ENCODE results near the gene MED14. TPM values are rescaled to one million over a fixed set of nuclear protein-coding genes. Genes with fewer than 3 reads are reported as not detected.

The MED14 gene
- total RNA-seq, 4 donors from 2014 or later, result 21.6 to 37.6 (median 28.9) TPM

DNA sequence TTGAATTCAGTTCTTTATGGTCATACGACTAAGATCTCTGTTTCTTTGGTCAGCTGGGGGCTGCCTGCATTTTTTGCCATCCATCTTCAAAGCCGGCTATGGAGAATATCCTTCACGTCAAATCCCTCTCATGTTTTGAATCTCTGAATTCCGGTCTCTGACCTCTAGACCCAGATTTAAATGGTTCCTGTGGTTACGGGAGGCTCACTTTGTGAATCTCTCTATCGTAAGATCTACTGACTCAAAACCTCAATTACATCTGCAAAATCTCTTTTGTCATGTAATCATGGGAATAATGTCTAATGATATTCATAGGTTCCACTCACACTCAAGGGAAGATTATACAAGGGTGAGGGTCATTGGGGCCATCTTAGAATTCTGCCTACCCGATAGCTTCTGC is 117.8 kb downstream of the MED14 start:
- Histone ChIP-seq H3K27ac (no peak overlapping the region), H3K4me1 (no peaks in the 10 kb centered on the region), H3K4me3 (no peak overlapping the region), H3K9me3 (no peaks in the 10 kb centered on the region), H3K36me3 (no peaks in the 10 kb centered on the region), H3K27me3 (no peaks in the 10 kb centered on the region)
- TF ChIP-seq POLR2A (IDR thresholded peaks at IDR 0.05) (no peak), CTCF (IDR thresholded peaks at IDR 0.05) (no peak)
- 82 to 89% methylated on average over 7 of the region's 7 CpGs for WGBS, 2 donors
- no peak for DNase-seq
- intact Hi-C loops (cut with DNase I), result no loop called here

- 79 to 82% methylated on average over 9 of the region's 9 CpGs for WGBS, 2 donors
- TF ChIP-seq POLR2A (IDR thresholded peaks at IDR 0.05), result no peak
- TF ChIP-seq CTCF (IDR thresholded peaks at IDR 0.05), result no peak
- Histone ChIP-seq H3K4me3 (no peak overlapping the region), H3K27ac (no peak overlapping the region), H3K4me1 (no peaks in the 10 kb centered on the region), H3K27me3 (no peaks in the 10 kb centered on the region), H3K36me3 (no peaks in the 10 kb centered on the region), H3K9me3 (no peaks in the 10 kb centered on the region)
- intact Hi-C loops (cut with DNase I), result no loop called here
- DNase-seq, result no peak
Observed at GRCh38 chrX:40615976-40616375, 119.4 kb downstream of the MED14 start.

DNA sequence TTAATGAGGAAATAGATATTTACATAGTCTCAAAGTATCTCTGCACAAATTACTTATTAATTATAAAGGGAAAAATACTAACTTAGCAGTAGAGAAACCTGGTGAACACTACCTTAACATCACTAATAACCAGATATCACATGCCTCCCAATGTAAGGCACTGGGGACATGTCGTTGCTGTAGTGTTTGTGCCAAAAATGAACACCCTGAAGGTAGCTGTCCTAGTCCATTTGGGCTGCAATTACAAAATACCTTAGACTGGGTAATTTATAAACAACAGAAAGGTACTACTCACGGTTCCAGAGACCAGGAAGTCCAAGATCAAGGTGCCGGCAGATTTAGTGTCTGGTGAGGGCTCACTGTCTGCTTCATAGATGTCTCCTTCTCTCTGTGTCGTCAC is 122.8 kb downstream of the MED14 start:
- no peak for DNase-seq
- H3K36me3 ChIP-seq, result no peaks in the 10 kb centered on the region
- H3K4me1 ChIP-seq, result no peaks in the 10 kb centered on the region
- no peak overlapping the region for H3K4me3 ChIP-seq
- no peaks in the 10 kb centered on the region for H3K9me3 ChIP-seq
- H3K27me3 ChIP-seq, result no peaks in the 10 kb centered on the region
- intact Hi-C loops (cut with DNase I), result no loop called here
- no peak for TF ChIP-seq CTCF (IDR thresholded peaks at IDR 0.05)
- TF ChIP-seq POLR2A (IDR thresholded peaks at IDR 0.05), result no peak
- WGBS, 2 donors, result 33 to 63% methylated on average over 1 to 4 of the region's 4 CpGs
- no peak overlapping the region for H3K27ac ChIP-seq

DNA sequence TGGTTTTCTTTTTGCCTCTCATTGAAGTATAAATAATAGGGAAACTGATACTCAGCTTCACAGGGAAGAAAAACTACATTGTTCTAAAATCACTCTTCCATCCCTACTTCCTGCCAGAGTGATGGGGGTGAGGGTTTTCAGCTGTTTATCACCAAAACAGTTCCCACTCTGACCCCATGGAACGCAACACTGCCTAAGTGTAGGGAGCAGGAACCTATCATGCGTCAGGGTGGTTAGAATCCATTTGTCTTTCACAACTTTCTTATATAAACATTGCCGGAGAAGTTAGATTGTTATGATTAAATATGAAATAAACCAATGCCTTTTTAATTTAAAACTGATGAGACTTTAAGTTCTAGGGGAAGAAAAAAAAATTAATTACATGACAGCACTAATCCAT is 128.0 kb downstream of the MED14 start:
- WGBS, 2 donors, result 72 to 93% methylated on average over 3 of the region's 3 CpGs
- H3K27ac ChIP-seq, result no peak overlapping the region
- intact Hi-C loops (cut with DNase I), result no loop called here
- no peak for DNase-seq
- H3K27me3 ChIP-seq, result peaks cover 0 to 3% (median 0%) of the 10 kb centered on the region in 4 donors
- TF ChIP-seq CTCF (IDR thresholded peaks at IDR 0.05) (no peak), POLR2A (IDR thresholded peaks at IDR 0.05) (no peak)
- H3K9me3 ChIP-seq, result no peaks in the 10 kb centered on the region
- no peak overlapping the region for H3K4me3 ChIP-seq
- H3K36me3 ChIP-seq, result peaks cover 0 to 13% (median 0%) of the 10 kb centered on the region in 3 donors
- H3K4me1 ChIP-seq, result no peaks in the 10 kb centered on the region

DNA sequence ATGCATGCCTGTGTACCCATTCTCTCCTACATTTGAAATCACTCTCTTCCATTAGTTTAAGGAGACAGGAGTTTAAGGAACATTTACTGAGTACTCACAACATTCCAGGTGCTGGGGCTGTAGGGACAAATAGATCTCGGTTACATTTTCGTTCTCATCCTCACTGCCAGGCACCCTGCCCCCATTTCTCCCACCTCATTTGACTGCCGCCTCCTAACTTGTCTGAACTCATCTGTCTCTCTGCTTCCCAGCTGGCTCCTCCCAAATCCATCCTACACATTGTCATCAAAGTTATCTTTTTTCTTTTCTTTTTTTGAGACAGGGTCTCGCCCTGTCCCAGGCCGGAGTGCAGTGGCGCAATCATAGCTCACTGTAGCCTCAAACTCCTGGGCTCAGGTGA is 131.9 kb downstream of the MED14 start:
- TF ChIP-seq CTCF (IDR thresholded peaks at IDR 0.05), result no peak
- TF ChIP-seq POLR2A (IDR thresholded peaks at IDR 0.05), result no peak
- no peak for DNase-seq
- no peaks in the 10 kb centered on the region for H3K9me3 ChIP-seq
- H3K4me1 ChIP-seq, result no peaks in the 10 kb centered on the region
- peaks cover 0 to 52% (median 0%) of the 10 kb centered on the region in 3 donors for H3K36me3 ChIP-seq
- no peak overlapping the region for H3K4me3 ChIP-seq
- intact Hi-C loops (cut with DNase I), result no loop called here
- 88 to 97% methylated on average over 6 of the region's 6 CpGs for WGBS, 2 donors
- no peak overlapping the region for H3K27ac ChIP-seq
- peaks cover 0 to 3% (median 0%) of the 10 kb centered on the region in 4 donors for H3K27me3 ChIP-seq

Other genes starting within 250 kb of the MED14 start
- gene ATP6AP2, start 154.6 kb downstream of the MED14 start, total RNA-seq, result 100 to 1,000 TPM in 1 of 4 donors, 10 to 100 TPM in 3; 62.9 to 102 (median 67.3) TPM
- gene MPC1L, start 112.1 kb downstream of the MED14 start, total RNA-seq, result not detected
- 10 to 100 TPM in 2 of 4 donors, 1 to 10 TPM in 2; 6.9 to 13.2 (median 9.5) TPM for gene CXorf38, start 88.0 kb downstream of the MED14 start, total RNA-seq

Data from esophagus squamous epithelium (tissue), 5 donors.